Activated naive CD4-positive, alpha-beta T cell treated with Interleukin-2 at 50 U/mL for 16 hours (primary cell): ENCODE results near the gene SPATS2.
A peak's percentile ranks its signal among the peaks of the same experiment; 100 is the strongest.

ENCODE experiments used
- DNase-seq: peaks from one replicate; pipeline ENCODE4 v3.0.0-alpha.2; 2020

SPATS2 gene

GRCh38 chr12:49559011-49559675 lies 191.9 kb downstream of the SPATS2 start:
- DNase-seq, result no peak

GRCh38 chr12:49560695-49561094 lies 193.4 kb downstream of the SPATS2 start:
- no peak for DNase-seq

GRCh38 chr12:49562233-49562632 lies 195.0 kb downstream of the SPATS2 start:
- DNase-seq, result no peak

- DNase-seq, result no peak
Observed at GRCh38 chr12:49562831-49563230, 195.6 kb downstream of the SPATS2 start.

- DNase-seq, result no peak
Observed at GRCh38 chr12:49563951-49564685, 196.9 kb downstream of the SPATS2 start.

GRCh38 chr12:49564686-49565405 lies 197.6 kb downstream of the SPATS2 start:
- no peak for DNase-seq

- DNase-seq, result no peak
Observed at GRCh38 chr12:49565406-49566265, 198.4 kb downstream of the SPATS2 start.

GRCh38 chr12:49566361-49566760 lies 199.1 kb downstream of the SPATS2 start:
- DNase-seq, result no peak

- no peak for DNase-seq
Observed at GRCh38 chr12:49567302-49567610, 200.0 kb downstream of the SPATS2 start.

GRCh38 chr12:49567611-49568441 lies 200.6 kb downstream of the SPATS2 start, which contains the start of gene MCRS1:
Gene MCRS1, minus strand, starts transcription at chr12:49568142. Its CDS starts 1,411 bp downstream, at chr12:49566731.
- DNase-seq, result peak; percentile 87

- DNase-seq, result no peak
Observed at GRCh38 chr12:49568442-49569162, 201.3 kb downstream of the SPATS2 start.
